Measurements from ENCODE around the gene PCBP3.
"Not testable (repeated sequence)": the region's sequence is repeated elsewhere in the genome, so short reads cannot be mapped to it uniquely, and the experiment has no call there.

PCBP3 gene

DNA sequence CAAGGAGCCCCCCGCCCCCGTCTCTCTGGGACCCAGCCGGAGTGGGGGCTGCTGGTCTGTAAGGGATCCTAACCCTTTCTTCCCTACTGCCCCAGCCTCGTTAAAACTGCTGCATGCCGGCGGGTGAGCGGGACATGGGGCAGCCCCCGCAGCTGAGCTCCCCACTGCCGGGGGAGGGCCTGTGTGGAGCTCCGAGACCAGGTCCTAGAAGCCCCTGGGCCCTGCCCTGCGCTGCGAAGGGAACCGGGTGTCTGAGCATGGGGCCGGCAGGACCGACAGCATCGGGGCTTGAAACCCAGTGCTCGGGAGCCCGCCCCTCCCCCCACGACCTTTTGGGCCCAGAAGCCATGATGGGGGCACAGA is 328.8 kb downstream of the PCBP3 start:
- Histone ChIP-seq H3K4me3 (peak overlapping the region; percentile 73), H3K27ac (peak overlapping the region; percentile 96 to 98)
- TF ChIP-seq, protein P1, sequence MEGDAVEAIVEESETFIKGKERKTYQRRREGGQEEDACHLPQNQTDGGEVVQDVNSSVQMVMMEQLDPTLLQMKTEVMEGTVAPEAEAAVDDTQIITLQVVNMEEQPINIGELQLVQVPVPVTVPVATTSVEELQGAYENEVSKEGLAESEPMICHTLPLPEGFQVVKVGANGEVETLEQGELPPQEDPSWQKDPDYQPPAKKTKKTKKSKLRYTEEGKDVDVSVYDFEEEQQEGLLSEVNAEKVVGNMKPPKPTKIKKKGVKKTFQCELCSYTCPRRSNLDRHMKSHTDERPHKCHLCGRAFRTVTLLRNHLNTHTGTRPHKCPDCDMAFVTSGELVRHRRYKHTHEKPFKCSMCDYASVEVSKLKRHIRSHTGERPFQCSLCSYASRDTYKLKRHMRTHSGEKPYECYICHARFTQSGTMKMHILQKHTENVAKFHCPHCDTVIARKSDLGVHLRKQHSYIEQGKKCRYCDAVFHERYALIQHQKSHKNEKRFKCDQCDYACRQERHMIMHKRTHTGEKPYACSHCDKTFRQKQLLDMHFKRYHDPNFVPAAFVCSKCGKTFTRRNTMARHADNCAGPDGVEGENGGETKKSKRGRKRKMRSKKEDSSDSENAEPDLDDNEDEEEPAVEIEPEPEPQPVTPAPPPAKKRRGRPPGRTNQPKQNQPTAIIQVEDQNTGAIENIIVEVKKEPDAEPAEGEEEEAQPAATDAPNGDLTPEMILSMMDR (IDR thresholded peaks at IDR 0.05), result no peak
- peak; percentile 79 for DNase-seq (ENCODE audit: low spot score)

DNA sequence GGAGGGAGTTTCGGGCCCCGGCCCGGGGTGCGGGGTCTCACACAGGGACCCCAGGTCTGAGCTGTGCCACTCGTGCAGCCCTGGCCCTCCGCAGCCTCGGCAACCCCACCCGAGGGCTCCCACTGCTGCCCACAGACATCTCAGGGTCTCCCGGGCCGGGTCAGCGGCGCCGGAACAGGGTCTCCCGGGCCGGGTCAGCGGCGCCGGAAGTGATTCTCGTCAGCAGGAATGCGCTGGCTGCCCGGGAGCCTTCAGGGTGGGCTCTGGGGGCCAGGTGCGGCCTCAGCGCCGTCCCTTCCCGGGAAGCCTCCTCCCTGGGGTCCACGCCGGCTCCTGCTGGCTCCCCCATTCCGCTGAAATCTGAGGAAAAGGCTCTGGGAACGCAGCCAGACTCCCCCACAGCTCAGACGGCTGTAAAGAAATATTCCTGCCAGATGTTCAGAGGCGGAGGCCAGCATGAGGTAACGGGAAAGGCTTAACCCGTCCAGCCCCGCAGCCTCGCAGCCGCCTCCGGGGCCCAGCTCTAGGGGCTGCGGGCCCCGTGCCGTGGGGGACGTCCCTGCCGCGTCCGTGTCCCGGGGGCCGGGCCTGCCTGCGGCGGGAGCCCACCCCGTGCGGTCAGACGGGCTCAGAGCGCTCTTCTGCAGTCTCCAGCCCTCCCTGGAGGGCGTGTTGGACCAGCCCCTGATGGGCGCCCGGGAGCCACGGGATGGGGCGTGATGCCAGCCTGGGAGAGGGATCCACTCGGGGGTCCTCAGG is 329.4 kb downstream of the PCBP3 start:
- Histone ChIP-seq H3K4me3 (peak overlapping the region; percentile 73), H3K27ac (peak overlapping the region; percentile 96 to 98)
- TF ChIP-seq, protein P1 (IDR thresholded peaks at IDR 0.05), result no peak
- peak; percentile 84 for DNase-seq (ENCODE audit: low spot score)

DNA sequence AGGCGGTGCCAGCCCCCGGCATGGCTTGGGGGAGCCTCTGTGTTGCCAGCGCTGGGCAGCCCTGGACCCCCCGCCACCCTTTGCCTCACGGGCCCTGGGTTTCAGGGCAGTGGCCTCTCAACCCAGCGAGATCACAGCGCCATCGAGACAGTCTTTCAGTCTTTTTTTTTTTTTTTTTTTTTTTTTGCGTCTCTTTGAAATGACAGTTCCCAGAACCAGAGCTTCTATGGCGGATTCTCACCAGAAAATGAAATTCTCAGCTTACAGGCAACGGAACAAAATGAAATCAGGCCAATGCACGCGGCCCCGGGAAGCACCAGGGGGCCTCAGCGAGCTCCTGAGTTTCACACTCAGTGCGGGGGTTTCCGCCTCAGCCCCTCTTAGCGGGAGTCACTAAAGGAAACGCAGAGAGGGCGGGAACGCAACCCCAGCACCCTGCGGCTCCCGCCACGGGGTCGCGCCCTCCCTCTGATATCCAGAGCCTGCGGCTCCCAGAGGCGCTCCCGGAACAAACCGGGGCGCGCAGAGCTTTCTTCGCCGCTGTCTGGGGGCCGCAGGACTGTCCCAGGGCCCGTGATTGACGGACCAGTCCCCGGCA is 330.0 kb downstream of the PCBP3 start:
- Histone ChIP-seq H3K4me3 (peak overlapping the region; percentile 73), H3K27ac (peak overlapping the region; percentile 96 to 98)
- peak; percentile 86 for DNase-seq (ENCODE audit: low spot score)
- TF ChIP-seq, protein P1 (IDR thresholded peaks at IDR 0.05), result no peak

DNA sequence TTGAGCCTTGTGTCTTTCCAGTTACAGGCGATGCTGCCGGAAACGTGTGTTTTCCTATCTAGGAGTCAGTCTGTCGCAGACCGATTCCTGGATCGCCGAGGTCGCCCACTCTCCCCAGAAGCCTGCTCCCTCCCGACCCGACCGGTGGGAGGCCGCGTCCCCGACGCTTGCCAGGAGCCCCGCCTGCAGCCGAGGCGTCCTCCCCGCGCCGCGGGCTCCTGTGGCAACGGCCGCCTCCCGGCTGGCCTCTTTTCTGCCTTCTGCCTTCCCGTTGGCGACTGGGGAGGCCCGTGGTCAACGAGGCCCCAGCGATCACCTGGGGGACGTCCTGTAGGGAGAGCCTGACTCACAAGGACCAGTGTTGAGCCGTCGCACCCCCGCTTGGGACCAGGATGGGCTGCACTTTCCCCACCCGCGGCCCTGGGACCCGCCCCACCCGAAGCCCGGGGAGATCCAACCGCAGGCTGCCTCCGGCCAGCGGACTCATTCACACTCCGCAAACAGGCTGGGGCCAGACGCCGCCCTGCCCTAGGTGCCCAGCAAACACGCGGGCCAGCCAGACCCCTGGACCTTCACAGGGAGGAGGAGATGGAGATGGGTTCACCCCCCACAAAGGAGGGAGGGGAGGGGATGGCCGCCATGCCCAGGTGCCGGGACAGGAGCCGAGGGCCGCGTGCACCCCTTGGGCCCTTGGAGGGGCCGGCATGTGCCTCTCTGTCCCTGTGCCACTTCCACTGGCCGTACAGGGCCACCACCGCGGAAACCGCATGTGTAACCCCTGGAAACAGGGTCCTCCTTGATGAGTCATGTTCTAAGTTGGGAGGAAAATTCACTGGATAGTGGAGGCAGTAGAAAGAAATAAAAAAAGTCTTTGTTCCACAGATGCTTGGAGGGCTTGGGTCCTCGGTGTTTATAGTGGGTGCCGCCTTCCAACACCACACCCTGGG is 330.8 kb downstream of the PCBP3 start:
- TF ChIP-seq, protein P1 (IDR thresholded peaks at IDR 0.05), result no peak
- H3K4me3 ChIP-seq, result peak overlapping the region; percentile 73
- peak overlapping the region; percentile 96 to 98 for H3K27ac ChIP-seq
- DNase-seq (ENCODE audit: low spot score), result peak; percentile 87

DNA sequence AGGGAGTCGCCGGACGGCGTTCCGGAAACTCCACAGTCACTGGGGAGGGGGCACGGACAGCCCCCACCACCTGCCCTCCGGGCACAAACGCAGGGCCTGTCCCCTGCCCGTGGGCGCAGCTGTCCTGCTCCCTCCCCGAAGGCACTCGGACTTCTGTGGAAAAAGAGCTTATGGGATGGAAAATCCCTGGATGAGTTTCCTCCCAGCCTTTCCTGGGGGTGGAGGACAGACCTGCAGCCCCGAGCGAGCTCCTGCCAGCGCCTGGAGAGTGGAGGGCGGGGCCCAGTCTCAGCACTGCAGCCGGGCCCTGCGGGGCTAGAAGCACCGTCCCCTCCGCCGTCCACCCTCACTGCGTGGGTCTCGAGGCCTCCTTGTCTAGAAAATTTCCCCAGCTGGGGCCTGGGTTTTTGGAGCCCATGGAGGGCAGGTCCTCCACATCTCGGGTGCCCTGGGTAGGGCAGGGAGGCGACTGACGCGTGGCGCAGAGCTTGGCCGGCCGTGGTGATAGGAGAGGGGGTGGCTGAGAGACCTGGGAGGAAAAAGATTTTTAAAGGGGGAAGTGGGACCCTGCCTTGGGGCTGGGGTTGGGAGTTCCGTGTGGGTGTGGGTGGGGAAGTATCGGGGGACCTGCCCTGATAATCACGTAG is 331.6 kb downstream of the PCBP3 start:
- TF ChIP-seq, protein P1 (IDR thresholded peaks at IDR 0.05), result no peak
- H3K27ac ChIP-seq, result peak overlapping the region; percentile 96 to 98
- DNase-seq (ENCODE audit: low spot score), result peak; percentile 85
- H3K4me3 ChIP-seq, result peak overlapping the region; percentile 73

DNA sequence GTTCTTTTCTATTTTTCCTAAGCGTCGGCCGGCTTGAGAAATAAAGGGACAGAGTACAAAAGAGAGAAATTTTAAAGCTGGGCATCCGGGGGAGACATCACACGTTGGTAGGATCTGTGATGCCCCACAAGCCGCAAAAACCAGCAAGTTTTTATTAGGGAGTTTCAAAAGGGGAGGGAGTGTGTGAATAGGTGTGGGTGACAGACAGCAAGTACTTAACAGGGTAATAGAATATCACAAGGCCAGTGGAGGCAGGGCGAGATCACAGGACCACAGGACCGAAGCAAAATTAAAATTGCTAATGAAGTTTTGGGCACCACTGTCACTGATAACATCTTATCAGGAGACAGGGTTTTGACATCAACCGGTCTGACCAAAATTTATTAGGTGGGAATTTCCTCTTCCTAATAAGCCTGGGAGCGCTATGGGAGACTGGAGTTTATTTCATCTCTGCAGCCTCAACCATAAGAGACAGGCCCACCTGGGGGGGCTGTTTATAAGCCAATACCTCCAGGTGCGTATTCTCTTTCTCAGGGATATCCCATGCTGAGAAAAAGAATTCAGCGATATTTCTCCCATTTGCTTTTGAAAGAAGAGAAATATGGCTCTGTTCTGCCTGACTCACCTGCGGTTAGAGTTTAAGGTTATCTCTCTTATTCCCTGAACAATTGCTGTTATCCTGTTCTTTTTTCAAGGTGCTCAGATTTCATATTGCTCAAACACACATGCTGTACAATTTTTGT is 332.3 kb downstream of the PCBP3 start:
- not testable (repeated sequence) for H3K4me3 ChIP-seq; DNase-seq (ENCODE audit: low spot score)
- peak overlapping the region; percentile 96 to 98 for H3K27ac ChIP-seq
